Embryonic facial prominence (tissue), 1 donor: ENCODE results near the gene KRT85.
"Not testable (repeated sequence)": the region's sequence is repeated elsewhere in the genome, so short reads cannot be mapped to it uniquely, and the experiment has no call there.

Source experiments
- DNase-seq: peaks from one replicate; pipeline ENCODE4 v3.0.0-alpha.2; 2016; ENCODE audit errors: extremely low spot score

The KRT85 gene

DNA sequence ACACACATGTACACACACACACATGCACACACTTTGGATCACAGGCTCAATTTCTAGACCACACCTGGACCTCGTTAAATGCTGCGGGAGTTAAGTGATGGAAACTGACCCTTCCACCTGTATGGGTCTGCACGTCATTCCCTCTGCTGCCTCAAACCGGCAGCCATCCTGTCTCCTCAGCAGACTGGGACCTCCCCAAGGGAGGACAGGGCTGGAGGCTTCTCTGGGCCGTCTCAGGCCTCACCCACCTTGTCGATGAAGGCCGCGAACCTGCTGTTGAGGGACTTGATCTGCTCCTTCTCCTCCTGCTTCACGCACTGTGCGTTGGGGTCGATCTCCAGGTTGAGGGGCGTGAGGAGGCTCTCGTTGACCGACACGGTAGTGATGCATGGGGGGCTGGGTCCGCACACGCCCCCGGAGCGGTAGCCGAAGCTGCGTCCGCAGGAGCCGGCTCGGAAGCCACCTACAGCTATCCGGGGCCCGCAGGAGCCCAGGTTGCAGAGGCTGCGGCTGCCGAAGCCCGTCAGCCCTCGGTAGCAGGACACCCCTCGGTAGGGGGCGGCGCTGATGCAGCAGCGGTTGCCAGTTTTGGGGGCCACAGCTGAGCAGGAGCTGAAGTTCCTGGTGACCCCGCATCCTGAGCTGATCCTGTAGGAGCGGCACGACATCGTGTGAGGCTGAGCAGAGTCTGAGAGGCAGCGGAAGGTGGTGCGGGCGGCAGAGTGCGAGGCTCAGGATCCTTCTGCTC lies at the start of gene KRT85:
KRT85 (minus strand) TSS at position 744 of the 748 bp plus-strand sequence; CDS start at position 668, 76 bp downstream.
- DNase-seq: no peak

DNA sequence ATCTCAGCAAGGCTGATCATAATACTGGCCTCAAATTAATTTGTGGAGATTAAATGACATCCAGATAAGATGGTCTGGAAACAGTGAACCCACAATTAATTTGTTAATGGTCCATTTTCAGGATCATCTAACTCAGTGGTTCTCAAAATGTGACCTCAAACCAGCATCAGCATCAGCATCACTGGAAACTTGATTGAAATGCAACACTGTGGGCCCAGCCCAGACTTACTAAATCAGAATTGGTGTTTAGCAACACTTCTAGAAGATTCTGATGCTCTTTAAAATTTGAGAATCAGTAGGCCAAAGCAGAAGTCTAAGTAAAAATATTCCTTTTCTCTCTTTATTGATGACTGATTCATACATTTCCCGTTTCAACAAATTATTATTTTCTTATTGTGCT lies 49.5 kb upstream of the KRT85 start:
- no peak for DNase-seq

DNA sequence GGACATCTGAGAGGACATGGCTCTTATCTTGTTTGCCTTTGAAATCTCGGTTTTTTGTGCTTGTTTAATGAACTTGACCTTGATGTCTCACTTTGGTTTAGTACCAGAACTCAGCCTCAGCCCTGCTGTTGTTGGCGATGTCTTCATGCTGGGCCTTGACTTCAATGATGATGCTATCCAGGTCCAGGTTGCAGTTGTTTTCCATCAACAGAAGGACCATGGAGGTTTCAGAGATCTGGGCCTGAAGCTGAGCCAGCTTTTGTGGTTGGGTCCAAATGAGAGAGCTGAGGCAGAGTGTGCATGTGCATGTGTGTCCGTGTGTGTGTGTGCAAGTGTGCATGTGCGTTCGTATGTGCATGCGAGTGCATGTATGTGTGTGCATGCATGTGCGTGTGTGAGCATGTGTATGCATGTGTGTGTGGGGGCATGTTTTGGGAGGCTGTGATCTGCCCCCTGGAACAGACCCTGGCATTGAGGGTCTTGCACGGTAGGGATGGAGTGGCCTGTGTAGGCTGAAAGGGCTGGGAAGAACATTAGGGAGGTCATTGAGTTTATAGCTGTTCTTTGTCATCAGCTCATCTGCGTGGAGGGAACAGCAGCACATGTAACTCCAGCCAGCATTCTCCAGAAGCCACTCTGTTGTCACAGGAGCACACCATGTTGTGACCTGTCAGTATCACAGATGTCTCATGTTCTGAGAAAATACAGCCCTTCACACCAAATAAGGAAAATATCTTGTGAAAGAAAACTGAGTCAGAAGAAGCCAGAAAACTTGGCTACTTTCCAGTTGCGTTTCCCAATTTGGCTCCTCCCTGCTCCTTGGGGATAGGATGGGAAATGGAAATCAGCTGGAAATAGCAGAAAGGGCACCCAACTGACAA lies 48.8 kb upstream of the KRT85 start:
- no peak for DNase-seq

DNA sequence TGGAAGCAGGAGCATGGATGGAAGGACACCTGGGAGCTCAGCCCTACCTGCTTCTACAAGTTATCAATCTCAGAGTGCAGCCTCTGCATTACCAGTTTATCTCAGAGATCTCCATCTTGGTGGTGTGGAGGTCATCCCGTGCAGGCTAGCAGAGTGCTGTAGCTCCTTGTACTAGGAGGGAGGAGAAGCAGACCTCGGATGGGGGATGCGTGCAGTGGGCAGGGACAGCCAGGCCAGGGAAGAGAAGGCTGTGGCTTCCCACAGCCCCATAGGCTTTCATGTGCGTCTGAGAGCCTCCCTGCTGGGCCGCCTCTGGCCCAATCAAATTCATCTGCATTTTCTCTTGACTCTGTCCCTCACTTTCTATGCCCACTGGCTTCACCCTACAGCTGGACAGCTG lies 47.7 kb upstream of the KRT85 start:
- DNase-seq: no peak

DNA sequence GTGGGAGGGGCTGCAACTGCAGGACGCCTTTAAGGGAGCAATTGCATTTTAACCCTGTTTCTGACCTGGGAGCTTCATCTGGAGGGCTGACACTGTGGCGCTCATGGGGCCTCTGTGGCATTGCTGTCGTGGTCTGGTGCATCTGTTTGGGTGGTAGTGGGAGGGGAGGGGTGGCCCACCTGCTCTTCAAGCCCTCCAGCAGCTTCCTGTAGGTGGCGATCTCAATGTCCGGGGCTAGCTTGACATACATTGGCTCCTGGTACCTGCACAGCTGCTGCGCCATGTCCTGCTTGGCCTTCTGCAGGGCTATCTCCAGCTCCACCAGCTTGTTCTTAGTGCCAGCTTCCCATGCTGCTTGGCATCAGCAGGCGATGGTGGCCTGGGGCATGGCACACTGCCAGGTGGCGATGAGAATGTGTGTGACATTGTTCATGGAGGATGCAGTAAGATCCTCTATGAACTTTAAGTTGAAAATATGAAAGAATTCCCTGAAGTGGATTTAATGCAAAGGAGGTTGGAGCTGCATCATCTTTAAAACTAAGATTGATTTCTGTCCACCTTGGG lies 46.6 kb upstream of the KRT85 start:
- DNase-seq: no peak

DNA sequence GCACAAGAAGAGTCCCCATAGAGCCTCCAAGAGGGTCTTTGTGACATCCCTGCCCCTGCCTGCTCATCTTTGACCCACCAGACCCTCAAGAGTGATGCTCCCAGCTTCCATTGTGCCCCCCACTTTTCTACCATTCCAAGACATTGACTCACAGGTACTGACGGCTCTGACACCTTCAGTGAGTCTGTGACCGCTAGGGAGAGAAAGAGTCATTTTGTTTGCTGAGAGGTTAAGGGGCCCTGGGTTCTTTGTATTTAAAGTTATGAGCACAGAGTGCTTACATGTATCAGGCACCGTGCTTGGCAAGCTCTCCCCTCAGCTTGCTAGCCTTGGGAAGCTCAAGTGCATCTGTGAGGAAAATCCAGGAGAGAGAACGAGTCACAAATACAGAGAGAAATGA lies 45.9 kb upstream of the KRT85 start:
- no peak for DNase-seq

DNA sequence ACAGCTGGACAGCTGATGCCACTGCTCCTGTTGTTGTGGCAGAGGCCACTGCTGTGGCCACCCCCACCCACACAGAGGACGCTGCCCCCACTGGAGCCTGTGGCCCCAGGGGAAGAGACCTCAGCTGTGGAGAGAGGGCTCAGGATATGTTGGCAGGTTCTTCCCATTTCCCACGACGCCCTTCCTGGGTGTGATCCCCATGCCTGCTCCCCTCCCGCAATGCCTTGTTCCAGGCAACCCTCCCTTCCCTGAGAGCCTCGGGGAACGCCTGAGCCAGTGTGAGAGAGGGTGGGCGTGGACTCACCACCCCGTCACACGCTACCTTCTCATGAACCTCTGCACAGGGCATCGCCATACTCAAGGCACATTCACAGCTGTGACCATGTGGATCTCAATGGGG lies 44.5 kb upstream of the KRT85 start:
- no peak for DNase-seq

DNA sequence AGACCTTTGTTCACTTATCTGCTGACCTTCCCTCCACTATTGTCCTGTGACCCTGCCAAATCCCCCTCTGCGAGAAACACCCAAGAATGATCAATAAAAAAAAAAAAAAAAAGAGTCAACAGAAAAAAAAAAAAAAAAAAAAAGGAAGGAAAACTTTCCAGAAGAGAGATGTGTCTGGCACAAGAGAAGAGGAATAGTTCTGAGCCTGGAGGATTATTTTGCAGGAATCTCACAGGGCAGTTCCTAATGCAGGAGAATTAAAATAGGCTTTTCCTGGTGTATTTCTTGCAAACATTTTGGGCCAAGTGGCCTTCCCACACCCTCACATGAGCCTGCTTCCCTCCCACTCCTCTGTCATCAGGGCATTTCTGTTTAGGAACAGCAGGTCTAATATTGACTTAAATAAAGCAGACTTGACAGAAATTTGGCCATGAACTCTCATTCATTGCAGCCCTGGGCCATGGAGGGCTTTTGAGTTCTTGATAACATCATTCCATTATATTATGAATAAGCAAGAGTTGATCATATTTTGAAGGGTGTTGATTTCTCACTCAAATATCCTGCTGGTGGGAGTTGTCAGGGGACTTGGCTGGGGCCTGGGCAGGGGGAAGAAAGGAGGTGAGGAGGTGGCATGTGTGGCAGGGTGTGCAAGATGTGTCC lies 43.4 kb upstream of the KRT85 start:
- DNase-seq: not testable (repeated sequence)

DNA sequence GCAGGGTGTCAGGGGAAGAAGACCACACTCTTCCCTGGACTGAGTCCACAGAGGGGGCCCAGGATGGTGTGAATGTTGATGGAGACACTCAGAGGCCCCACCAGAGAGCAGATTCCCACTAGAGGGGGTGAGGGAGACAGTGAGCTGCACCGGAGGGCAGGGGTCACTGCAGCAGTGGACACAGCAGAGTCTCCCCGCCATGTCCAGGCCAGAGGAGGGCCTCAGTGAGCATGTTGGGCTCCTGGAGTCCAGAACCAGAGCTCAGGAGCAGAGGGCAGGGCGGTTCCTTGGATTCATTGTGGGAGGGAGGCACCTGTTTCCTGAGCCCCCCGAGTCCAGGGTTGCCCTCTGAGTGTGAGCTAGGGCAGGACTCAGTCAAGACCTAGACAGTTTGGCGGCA lies 40.6 kb upstream of the KRT85 start:
- no peak for DNase-seq

DNA sequence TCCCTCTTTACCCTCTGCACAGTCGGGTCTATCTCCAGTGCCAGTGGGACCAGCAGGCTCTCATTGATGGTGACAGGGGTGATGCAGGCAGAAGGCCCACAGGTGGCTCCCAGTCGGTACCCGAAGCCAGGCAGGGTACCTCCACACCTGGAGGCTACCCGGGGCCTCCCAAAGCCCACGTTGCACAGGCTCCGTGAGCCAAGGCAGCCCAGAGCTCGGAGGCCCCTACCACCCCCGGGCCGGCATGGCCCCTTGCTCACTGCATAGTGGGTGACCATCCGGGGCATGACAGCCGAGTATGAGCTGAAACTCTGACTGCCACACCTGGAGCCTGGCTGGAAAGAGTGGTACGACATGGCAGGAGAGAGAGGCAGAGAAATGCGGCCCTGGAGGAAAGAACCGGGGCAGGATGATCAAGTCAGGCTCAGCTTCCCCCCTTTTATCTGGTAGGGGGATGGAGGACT lies 38.7 kb upstream of the KRT85 start, which contains the start of gene KRT82:
KRT82 (minus strand) TSS at position 414 of the 464 bp plus-strand sequence; CDS start at position 356, 58 bp downstream.
- no peak for DNase-seq

DNA sequence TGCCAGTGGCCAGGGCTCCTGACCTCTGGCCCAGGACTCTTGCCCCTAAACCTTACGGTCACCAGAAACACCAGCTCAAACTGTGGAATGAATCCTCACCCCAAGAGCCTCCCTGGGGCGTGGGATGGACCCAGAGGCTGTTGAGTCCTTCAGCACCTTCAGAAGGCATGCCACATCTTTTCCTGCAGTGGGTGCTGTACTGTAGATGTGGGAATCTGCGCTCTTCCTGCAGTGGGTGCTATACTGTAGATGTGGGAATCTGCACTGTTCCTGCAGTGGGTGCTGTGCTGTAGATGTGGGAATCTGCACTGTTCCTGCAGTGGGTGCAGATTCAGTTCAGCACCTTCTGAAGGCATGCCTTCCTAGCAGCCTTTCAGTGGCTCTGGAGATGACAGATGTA lies 37.7 kb upstream of the KRT85 start:
- DNase-seq: no peak

DNA sequence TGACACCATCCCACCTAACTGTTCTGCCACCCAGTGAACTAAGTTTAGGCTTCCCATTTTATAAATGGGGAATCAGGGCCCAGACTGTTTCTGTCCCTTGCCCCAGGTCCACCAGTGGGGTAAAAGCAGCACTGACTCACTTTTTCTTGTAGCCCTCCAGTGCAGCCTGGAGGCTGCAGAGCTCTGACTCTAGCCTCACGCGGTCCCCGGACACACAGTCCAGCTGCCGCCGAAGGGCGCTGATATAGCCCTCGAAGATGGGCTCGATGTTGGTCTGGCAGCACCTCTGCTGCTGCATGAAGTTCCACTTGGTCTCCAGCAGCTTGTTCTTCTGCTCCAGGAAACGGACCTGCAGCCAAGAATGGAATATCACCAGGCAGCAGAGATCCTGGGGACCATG lies 36.3 kb upstream of the KRT85 start:
- no peak for DNase-seq

DNA sequence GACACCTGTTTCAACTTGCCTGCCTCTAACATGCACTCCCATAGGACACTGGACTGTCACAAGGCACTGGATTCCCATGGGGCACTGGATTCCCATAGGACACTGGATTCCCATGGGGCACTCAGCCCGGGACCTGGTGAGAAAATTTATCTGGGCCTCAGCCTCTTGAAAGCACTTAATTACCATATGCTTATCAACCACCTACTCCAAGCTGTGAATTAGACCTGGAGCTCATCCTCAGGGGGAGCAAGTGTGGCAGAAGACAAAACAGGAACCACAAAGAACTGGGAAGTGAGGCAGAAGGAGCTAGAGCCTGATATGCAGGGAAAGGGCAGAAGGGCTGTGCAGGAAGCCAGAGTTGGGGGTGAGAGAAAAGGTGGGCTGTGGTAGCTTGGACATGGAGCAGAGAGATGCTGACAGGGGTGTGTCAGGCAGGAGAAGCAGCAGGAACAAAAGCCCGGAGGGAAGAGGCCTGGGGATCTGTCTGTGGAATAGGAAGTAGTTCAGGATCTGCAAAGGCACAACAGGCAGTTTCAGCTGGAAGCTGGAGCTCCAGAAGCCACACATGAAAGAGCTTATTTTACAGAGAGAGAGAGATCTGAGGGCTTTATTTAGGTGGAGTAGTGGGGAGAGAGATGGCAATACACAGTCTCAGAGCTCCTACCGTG lies 35.7 kb upstream of the KRT85 start:
- DNase-seq: no peak

DNA sequence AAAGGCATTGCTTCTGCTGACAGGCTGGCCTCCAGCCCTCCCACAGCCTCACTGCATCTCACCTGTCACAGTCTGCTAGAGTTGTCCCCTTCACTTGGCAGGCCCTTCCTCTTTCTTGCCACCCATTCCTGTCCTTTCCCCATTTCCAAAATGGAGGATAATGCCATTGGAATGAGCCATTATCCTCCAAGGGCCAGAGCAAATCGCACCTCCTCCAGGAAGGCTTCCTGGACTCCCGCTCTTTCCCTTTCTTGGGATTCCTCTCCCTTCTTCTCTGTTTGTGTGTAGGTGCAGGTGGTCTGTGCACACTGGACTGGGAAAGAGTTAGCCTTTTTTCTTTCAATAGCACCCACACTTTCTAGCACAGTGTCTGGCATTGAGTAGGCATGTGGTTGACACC lies 35.1 kb upstream of the KRT85 start:
- no peak for DNase-seq

DNA sequence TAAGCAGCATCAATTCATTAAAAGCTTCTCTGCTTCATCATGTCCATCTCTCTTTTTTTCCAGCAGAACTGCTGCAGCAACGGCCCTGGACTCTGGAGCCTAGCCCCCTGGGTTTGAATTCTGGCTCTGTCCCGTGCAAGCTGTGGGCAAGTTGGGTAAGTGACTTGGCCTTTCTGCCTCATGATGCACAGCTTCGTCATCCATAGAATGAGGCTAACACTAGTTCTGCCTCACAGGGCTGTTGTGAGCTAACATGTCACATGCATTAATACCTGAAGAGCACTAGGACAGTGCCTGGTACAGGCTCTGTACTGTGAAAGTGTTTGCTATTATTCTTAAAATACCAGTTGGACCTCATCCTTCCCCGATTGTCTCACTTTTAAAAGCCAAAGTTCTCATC lies 34.6 kb upstream of the KRT85 start:
- DNase-seq: no peak

DNA sequence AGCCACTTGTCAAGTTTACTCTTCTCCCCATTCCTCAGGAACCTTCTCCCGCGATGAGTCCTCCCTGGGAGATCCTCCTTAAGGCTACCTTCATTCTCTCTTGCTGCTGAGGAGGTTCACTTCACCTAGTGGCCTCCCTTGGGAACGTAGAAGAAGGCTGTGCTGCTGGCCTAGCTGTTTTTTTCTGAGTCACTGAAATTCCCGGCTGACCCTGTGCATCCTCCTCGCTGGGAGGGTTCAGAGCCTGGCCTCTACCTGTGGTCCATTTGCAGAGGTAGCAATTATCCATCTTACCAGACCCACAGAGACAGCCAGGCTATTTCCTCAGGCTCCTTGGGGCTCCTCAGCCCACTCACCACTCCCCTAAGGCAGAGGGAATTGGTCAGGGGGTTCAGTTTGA lies 34.2 kb upstream of the KRT85 start:
- no peak for DNase-seq

DNA sequence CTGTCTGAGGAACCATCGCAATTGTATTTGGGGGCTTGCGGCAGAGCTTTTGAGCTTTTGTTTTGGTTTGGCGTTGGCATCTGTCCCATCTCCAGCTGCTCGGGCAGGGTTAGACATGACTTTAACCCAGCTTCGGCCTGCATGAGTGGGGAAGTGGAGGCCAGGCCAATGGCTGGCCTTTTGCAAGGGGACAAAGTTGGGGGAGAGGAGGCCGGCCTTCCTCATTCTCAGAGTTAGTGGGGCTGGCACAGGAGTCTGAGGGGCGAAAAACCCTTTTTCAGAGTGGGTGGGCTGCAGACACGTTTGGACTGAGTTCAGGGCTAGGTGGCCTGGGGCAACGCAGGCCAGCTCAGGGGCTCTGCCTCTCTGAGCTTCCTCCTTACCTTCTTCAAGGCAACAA lies 33.6 kb upstream of the KRT85 start:
- no peak for DNase-seq

DNA sequence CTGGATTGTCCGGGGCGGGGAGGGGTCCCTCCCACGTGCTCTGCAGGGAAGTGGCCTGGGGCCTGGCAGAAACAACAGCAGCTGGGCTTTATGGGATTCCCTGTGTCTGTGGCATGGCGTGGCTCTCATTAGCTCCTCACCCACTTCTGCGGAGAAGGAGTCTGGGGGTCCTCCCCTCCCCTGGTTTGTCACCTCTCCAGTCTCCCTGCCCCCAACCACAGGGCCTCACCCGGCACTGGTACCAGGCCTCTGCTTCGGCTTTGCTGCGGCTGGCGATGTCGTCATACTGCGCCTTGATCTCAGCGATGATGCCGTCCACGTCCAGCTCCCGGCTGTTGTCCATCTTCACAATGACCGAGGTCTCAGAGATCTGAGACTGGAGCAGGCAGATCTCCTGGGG lies 32.5 kb upstream of the KRT85 start:
- DNase-seq: no peak

DNA sequence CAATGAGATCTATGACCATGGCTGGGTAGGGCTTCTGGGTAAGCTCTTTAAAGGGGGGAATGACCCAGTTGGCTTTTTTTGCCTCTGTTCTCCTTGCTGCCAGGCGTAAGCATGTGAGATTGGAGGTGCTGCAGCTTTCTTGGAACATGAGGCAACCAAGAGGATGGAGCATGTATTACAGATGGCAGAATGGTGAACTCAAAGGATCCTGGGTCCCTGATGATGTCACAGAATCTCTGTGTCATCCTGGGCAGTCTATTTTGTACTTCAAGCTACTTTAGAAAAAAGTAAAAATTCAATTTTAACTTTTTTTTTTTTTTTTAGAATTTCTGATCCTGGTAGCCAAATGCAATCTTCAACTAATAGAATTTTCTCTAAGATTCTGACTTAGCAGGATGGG lies 30.9 kb upstream of the KRT85 start:
- DNase-seq: no peak

DNA sequence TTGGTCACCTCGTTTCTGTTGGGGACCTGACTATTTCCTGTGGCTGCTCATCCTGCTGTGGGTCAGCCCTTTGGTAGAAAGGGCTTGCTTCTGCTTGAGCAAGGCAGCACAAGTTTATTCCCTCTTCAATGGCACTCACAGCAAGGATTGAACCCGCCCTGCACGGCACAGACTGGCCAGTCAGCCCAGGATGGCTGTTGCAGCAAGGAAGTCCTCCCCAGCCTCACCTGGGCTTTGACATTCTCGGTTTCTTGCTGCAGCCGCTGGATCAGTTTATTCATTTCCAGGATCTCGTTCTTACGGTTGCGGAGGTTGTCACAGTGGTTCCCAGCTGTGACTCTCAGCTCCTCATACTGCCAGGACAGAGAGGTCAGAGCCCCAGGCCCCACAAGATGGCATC lies 29.4 kb upstream of the KRT85 start:
- DNase-seq: no peak

DNA sequence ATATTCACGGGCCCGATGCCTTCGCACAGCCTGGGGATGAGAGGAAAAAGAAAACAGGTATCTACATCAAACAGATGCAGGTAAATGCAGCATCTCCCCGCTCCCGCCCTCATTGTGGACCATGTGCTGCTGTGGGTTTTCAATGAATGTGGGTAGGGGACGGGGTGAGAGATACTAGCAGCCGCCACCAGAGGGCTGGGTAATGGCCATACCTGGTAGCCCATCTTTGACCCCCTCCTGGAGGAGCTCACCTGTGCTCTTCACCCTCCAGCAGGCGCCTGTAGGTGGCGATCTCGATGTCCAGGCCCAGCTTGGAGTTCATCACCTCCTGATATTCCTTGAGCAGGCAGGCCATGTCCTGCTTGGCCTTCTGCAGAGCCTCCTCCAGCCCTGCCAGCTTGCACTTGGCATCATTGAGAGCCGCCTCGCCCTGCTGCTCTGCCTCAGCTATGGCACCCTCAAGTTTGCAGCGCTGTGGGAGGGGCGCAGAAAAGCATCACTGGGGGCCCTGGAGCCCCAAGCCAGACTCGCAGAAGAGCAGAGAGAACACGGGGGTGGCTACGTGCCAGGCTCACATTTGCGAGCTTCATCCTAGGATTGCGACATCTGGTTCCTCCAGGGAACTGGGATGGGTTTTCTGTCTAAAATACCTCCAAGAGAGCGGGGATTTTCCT lies 28.6 kb upstream of the KRT85 start:
- no peak for DNase-seq
